Mesendoderm (in vitro differentiated cells): ENCODE measurements around the gene RASA1.
"Not testable (repeated sequence)": the region's sequence is repeated elsewhere in the genome, so short reads cannot be mapped to it uniquely, and the experiment has no call there.

ENCODE experiments used
- DNase-seq: peaks from one replicate; pipeline ENCODE4 v3.0.0; 2013
- H2AK5ac ChIP-seq: 2 replicates; pipeline ENCODE4 v1.6.1; 2013; ENCODE audit warnings: low read length, inconsistent platforms
- H2BK120ac ChIP-seq: 2 replicates; pipeline ENCODE4 v1.6.1; 2013; ENCODE audit warnings: low read depth, mild to moderate bottlenecking, low read length, moderate library complexity, mixed read lengths
- H2BK15ac ChIP-seq: replicated peaks from 2 replicates; pipeline ENCODE4 v1.6.1; 2013; ENCODE audit warnings: low read depth, mild to moderate bottlenecking, moderate library complexity
- H2BK5ac ChIP-seq: 2 replicates; pipeline ENCODE4 v1.6.1; 2013; ENCODE audit warnings: low read length, inconsistent platforms
- H3K18ac ChIP-seq: 2 replicates; pipeline ENCODE4 v1.6.1; 2013; ENCODE audit warnings: mild to moderate bottlenecking, low read length, mixed read lengths
- H3K23ac ChIP-seq: one replicate; pipeline ENCODE4 v1.6.1; 2013; ENCODE audit warnings: low read length
- H3K27ac ChIP-seq: 2 replicates; pipeline ENCODE4 v1.5.1; 2013; ENCODE audit warnings: low read depth, mild to moderate bottlenecking, inconsistent platforms, low read length, moderate library complexity
- H3K27me3 ChIP-seq: 2 replicates; pipeline ENCODE4 v1.6.1; 2013; ENCODE audit warnings: low read length, control low read depth, mild to moderate bottlenecking, inconsistent platforms; ENCODE audit not compliant: insufficient read depth, poor library complexity
- H3K36me3 ChIP-seq: 2 replicates; pipeline ENCODE4 v1.6.1; 2013; ENCODE audit warnings: low read length, inconsistent platforms; ENCODE audit not compliant: control insufficient read depth, insufficient read depth
- H3K4ac ChIP-seq: one replicate; pipeline ENCODE4 v1.6.1; 2013; ENCODE audit warnings: low read depth, mild to moderate bottlenecking, low read length, moderate library complexity
- H3K4me1 ChIP-seq: 2 replicates; pipeline ENCODE4 v1.6.1; 2013; ENCODE audit warnings: low read depth, low read length, inconsistent platforms; ENCODE audit not compliant: control insufficient read depth
- H3K4me2 ChIP-seq: 2 replicates; pipeline ENCODE4 v1.6.1; 2013; ENCODE audit warnings: low read length
- H3K4me3 ChIP-seq: 2 replicates; pipeline ENCODE4 v1.5.1; 2013; ENCODE audit warnings: mild to moderate bottlenecking, low read length
- H3K56ac ChIP-seq: one replicate; pipeline ENCODE4 v1.6.1; 2013; ENCODE audit warnings: low read length
- H3K79me1 ChIP-seq: 2 replicates; pipeline ENCODE4 v1.6.1; 2013; ENCODE audit warnings: low read length, inconsistent platforms
- H3K79me2 ChIP-seq: 2 replicates; pipeline ENCODE4 v1.6.1; 2013; ENCODE audit warnings: mild to moderate bottlenecking, low read length; ENCODE audit not compliant: control insufficient read depth, insufficient read depth
- H3K9ac ChIP-seq: 2 replicates; pipeline ENCODE4 v1.6.1; 2013; ENCODE audit warnings: low read length, inconsistent platforms
- H4K5ac ChIP-seq: one replicate; pipeline ENCODE4 v1.6.1; 2013; ENCODE audit warnings: low read length
- H4K8ac ChIP-seq: one replicate; pipeline ENCODE4 v1.6.1; 2013; ENCODE audit warnings: low read depth, mild to moderate bottlenecking, control low read depth, low read length, moderate library complexity
- WGBS: extraction: QIAGEN DNeasy Blood & Tissue Kit; methylation state at CpG from one replicate; pipeline ENCODE4 v1.1.7; 2013; ENCODE audit warnings: low lambda C conversion rate, missing lambda C conversion rate; ENCODE audit not compliant: insufficient coverage; ENCODE audit errors: extremely low coverage; 5-methylcytosine and 5-hydroxymethylcytosine counted together

RASA1 gene

DNA sequence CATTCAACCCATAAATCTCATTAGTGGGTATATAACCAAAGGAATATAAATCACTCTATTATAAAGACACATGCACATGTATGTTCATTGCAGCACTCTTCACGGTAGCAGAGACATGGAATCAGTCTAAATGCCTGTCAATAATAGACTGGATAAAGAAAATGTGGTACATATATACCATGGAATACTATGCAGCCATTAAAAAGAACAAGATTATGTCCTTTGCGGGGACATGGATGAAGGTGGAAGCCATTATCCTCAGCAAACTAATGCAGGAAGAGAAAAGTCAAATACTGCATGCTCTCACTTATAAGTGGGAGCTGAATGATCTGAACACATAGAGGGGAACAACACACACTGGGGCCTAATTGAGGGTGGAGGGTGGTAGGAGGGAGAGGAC lies 38.4 kb downstream of the RASA1 start:
- WGBS = no CpG with 5 or more reads among the region's 2 CpGs
- H3K4ac ChIP-seq, H3K9ac ChIP-seq, H4K5ac ChIP-seq, H2BK5ac ChIP-seq, H3K23ac ChIP-seq, H3K27ac ChIP-seq, H3K18ac ChIP-seq, H3K79me1 ChIP-seq, H2BK15ac ChIP-seq, H3K36me3 ChIP-seq, H3K79me2 ChIP-seq, H3K4me3 ChIP-seq, H2BK120ac ChIP-seq, H3K4me2 ChIP-seq, DNase-seq, H3K27me3 ChIP-seq, H3K4me1 ChIP-seq, H3K56ac ChIP-seq, H4K8ac ChIP-seq, H2AK5ac ChIP-seq: not testable (repeated sequence)

DNA sequence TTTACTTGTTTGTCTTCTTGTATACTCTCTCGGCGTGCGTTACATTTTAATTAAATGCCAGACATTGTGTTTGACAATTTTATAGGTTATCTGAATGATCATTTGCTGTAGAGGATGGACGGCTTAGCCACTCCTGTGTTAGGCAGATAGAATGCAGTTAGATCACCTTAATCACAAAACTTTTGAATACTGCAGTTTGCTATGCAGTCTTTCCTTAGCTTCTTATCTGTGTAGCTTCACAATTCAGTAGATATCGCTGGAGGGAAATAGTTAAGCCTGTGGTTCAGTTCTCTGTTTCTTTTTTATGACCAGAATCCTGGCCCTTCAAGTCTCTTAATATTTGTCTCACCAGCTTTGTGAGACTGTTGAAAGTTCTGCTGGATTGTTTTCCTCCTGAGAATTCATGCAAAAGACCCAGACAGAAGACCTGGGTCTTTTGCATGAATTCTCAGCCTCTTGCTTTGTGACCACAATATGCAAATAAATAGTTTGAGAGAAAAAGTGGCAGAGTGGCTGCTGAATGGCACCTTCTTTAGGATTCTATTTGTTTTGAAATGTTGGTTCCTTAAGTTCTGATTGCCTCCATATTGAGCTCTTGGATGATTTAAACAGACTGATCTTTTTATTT lies 40.2 kb downstream of the RASA1 start:
- Histone ChIP-seq H3K27ac (no peak overlapping the region), H3K36me3 (no peaks in the 10 kb centered on the region), H3K79me2 (no peaks in the 10 kb centered on the region), H3K79me1 (peaks cover 2% of the 10 kb centered on the region), H3K56ac (no peak overlapping the region), H3K4ac (no peak overlapping the region), H3K23ac (no peak overlapping the region), H3K4me1 (peaks cover 2% of the 10 kb centered on the region), H2AK5ac (no peak overlapping the region), H3K18ac (no peak overlapping the region), H4K5ac (no peak overlapping the region), H4K8ac (no peak overlapping the region), H3K4me3 (no peak overlapping the region), H2BK5ac (no peak overlapping the region), H3K27me3 (no peaks in the 10 kb centered on the region), H2BK15ac (no peak overlapping the region), H3K9ac (no peak overlapping the region), H2BK120ac (no peak overlapping the region), H3K4me2 (no peak overlapping the region)
- DNase-seq = peak; percentile 42
- no CpG with 5 or more reads among the region's 5 CpGs for WGBS

GRCh38 chr5:87311405-87312279 lies 44.0 kb downstream of the RASA1 start:
- Histone ChIP-seq H3K4ac (no peak overlapping the region), H3K23ac (no peak overlapping the region), H2BK120ac (no peak overlapping the region), H2BK5ac (no peak overlapping the region), H4K5ac (no peak overlapping the region), H2AK5ac (no peak overlapping the region), H3K9ac (no peak overlapping the region), H3K56ac (no peak overlapping the region), H3K18ac (no peak overlapping the region), H3K79me2 (peaks cover 5% of the 10 kb centered on the region), H4K8ac (no peak overlapping the region), H3K4me2 (no peak overlapping the region), H3K79me1 (peaks cover 5% of the 10 kb centered on the region), H3K36me3 (no peaks in the 10 kb centered on the region), H3K27ac (no peak overlapping the region), H2BK15ac (no peak overlapping the region), H3K4me3 (no peak overlapping the region), H3K27me3 (no peaks in the 10 kb centered on the region), H3K4me1 (peaks cover 2% of the 10 kb centered on the region)
- DNase-seq = no peak
- WGBS = no CpG with 5 or more reads among the region's 5 CpGs

DNA sequence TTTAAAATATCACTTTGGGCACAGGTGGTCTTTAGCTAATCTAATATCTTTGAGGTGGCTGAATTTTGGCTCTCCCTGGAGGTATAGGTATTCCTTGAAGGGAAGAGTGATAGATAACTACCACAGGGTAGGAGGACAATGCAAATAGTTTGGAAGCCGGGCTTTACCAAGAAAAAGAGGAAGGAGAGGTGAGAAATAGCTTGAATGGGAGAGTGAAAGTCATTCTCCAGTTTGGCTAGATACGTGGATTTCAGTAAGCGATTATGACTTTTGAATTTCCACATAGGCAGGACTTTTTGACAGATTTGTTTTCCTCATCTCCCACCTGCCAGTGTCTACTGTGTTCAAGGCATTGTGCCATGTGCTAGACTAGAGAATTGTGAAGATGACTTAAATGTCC lies 45.5 kb downstream of the RASA1 start:
- H2BK120ac ChIP-seq = no peak overlapping the region
- peak; percentile 31 for DNase-seq
- H3K4me2 ChIP-seq = no peak overlapping the region
- no CpG with 5 or more reads among the region's 3 CpGs for WGBS
- H3K4me1 ChIP-seq = no peaks in the 10 kb centered on the region
- no peak overlapping the region for H3K56ac ChIP-seq
- H3K27me3 ChIP-seq = no peaks in the 10 kb centered on the region
- no peak overlapping the region for H4K8ac ChIP-seq
- no peak overlapping the region for H2BK15ac ChIP-seq
- H2AK5ac ChIP-seq = no peak overlapping the region
- H3K27ac ChIP-seq = no peak overlapping the region
- peaks cover 5% of the 10 kb centered on the region for H3K79me2 ChIP-seq
- H3K9ac ChIP-seq = no peak overlapping the region
- H3K4ac ChIP-seq = no peak overlapping the region
- H4K5ac ChIP-seq = no peak overlapping the region
- H3K36me3 ChIP-seq = no peaks in the 10 kb centered on the region
- no peak overlapping the region for H3K23ac ChIP-seq
- H3K4me3 ChIP-seq = no peak overlapping the region
- H3K79me1 ChIP-seq = peaks cover 3% of the 10 kb centered on the region
- H2BK5ac ChIP-seq = no peak overlapping the region
- no peak overlapping the region for H3K18ac ChIP-seq

DNA sequence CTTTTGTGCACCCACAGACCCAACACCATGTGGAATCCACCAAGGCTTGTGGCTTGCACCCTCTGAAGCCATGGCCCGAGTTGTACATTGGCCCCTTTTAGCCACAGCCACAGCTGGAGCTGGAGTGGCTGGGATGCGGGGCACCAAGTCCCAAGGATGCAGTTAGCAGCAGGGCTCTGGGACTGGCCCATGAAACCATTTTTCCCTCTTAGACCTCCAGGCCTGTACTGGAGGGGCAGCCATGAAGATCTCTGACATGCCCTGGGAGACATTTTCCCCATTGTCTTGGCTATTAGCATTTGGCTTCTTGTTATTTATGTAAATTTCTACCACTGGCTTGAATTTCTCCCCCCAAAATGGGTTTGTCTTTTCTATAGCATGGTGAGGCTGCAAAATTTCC lies 51.8 kb downstream of the RASA1 start:
- no peak overlapping the region for H3K9ac ChIP-seq
- no peak overlapping the region for H4K5ac ChIP-seq
- H3K18ac ChIP-seq = no peak overlapping the region
- H3K27me3 ChIP-seq = no peaks in the 10 kb centered on the region
- H3K36me3 ChIP-seq = no peaks in the 10 kb centered on the region
- H3K79me1 ChIP-seq = peaks cover 10% of the 10 kb centered on the region
- no peak overlapping the region for H3K4ac ChIP-seq
- no peak overlapping the region for H3K4me2 ChIP-seq
- WGBS = no CpG with 5 or more reads among the region's 2 CpGs
- no peak overlapping the region for H3K27ac ChIP-seq
- no peaks in the 10 kb centered on the region for H3K4me1 ChIP-seq
- H3K4me3 ChIP-seq = no peak overlapping the region
- no peak overlapping the region for H3K56ac ChIP-seq
- H2BK120ac ChIP-seq = no peak overlapping the region
- H2BK5ac ChIP-seq = no peak overlapping the region
- no peak overlapping the region for H3K23ac ChIP-seq
- H3K79me2 ChIP-seq = peaks cover 13% of the 10 kb centered on the region
- DNase-seq = no peak
- H4K8ac ChIP-seq = no peak overlapping the region
- no peak overlapping the region for H2BK15ac ChIP-seq
- H2AK5ac ChIP-seq = no peak overlapping the region
